Astrocyte of the spinal cord (primary cell): Measurements from ENCODE around the gene FBL.

Experiments
- DNase-seq: peaks from one replicate; pipeline ENCODE4 v3.0.0; 2011; ENCODE audit warnings: low read depth, low spot score
- H3K4me3 ChIP-seq: 2 replicates; pipeline ENCODE4 v1.5.1; 2011; ENCODE audit warnings: low read depth, mild to moderate bottlenecking, low read length, moderate library complexity
- in situ Hi-C: cut with HindIII; loops from 2 replicates; pipeline ENCODE4 v1.10.0; 2017; ENCODE audit warnings: low sequenced_read_pairs
- TF ChIP-seq, protein P1 (sequence below): IDR thresholded peaks from 2 replicates; pipeline ENCODE4 v1.5.1; 2012; ENCODE audit warnings: low read depth, mild to moderate bottlenecking, low read length, inconsistent platforms

The FBL gene

DNA sequence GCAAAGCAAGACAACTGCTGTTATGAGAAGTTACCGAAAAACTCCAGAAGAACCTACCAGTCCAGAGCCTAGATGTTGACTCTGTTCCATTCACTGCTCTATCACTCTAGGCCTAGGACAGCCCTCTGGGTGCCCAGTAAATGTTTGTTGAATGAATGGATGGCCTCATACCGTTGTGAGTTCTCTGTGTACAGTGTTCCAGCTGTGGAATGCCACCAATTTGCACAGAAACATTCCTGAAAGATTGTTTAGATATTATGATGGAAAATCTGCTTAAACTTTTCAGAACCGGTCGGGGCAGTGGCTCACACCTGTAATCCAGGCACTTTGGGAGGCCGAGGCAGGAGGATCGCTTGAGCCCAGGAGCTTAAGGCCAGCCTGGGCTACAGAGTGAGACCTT, 1.3 kb upstream of the FBL start:
- TF ChIP-seq, protein P1, sequence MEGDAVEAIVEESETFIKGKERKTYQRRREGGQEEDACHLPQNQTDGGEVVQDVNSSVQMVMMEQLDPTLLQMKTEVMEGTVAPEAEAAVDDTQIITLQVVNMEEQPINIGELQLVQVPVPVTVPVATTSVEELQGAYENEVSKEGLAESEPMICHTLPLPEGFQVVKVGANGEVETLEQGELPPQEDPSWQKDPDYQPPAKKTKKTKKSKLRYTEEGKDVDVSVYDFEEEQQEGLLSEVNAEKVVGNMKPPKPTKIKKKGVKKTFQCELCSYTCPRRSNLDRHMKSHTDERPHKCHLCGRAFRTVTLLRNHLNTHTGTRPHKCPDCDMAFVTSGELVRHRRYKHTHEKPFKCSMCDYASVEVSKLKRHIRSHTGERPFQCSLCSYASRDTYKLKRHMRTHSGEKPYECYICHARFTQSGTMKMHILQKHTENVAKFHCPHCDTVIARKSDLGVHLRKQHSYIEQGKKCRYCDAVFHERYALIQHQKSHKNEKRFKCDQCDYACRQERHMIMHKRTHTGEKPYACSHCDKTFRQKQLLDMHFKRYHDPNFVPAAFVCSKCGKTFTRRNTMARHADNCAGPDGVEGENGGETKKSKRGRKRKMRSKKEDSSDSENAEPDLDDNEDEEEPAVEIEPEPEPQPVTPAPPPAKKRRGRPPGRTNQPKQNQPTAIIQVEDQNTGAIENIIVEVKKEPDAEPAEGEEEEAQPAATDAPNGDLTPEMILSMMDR: no peak
- in situ Hi-C loops: no loop called here
- DNase-seq: no peak
- H3K4me3 ChIP-seq: no peak overlapping the region

DNA sequence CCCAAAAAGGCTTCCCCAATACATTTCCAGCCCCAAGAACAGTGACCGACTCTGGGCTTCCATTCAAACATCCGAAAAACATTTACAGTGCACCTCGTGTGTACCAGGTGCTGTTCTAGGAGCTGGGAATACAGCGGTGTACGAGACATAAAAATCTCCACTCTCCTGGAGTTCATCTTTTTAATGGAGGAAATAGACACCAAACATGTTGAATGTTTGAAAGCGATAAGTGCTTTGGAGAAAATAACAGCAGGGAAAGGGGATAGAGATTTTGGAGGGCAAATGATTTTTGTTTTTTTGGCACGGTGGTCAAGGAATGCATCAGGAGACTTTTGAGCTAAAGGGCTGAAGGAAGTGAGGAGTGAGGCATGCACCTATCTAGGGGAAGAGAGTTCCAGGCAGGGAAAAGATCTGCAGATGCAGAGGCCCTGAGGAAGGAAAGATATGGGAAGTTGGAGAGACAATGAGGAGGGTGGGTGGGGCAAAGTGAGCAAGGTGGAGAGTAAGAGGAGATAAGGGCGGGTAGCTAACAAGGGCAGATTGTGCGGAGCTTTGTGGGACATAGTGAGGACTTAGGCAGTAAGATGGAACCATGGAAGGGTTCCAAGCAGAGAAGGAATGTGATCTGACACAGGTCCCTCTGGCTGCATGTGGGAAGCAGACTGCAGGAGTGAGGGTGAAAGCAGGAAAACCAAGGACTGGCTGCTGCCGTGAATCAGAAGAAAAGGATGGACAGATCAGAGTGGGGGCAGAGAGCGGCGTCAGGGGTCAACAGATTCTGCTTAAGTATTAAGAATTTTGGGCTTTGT, 703 bp upstream of the FBL start:
- H3K4me3 ChIP-seq: peak overlapping the region; percentile 83
- in situ Hi-C loops: no loop called here
- no peak for DNase-seq
- TF ChIP-seq, protein P1: no peak

DNA sequence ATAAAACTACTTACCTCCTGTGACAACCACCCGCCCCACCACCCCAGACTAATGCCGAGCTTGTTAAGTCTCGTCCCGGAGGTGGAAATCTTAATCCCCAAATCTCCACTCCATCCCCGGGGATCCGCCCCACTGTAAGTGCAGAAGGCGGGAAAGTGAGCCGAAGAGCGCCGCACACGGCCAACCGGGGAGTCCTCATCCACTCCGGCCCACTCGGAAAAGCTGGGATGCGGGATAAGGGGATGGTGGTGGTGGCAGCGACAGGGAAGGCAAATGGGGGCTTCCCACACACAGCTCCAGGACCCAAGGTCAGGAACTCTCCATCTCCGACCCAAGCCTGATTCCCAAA, 621 bp downstream of the FBL start:
- in situ Hi-C loops: no loop called here

DNA sequence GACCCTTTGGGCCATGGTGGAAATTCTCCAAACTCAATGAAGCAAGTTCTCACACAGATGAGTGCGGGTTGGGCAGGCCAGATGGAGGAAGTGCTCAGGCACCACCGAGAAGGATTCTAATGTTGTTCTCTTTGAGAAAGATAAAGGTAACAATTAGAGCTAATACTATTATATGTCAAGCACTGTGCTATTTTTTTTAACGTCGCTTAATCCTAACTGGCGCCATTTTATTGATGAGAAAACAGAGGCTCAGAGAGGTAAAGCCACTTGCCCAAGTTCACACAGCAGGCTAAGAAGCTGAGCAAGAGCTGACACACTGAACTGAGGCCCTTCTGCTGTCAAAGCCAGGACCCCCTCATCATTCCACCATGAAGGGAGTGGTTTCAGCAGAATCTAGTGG, 1.0 kb downstream of the FBL start:
- TF ChIP-seq, protein P1: no peak
- DNase-seq: no peak
- in situ Hi-C loops: no loop called here

More for the DNA sequence above, 621 bp downstream of the FBL start:
- peak overlapping the region; percentile 83 for H3K4me3 ChIP-seq
- TF ChIP-seq, protein P1: peak; percentile 31
- DNase-seq: peak; percentile 20

DNA sequence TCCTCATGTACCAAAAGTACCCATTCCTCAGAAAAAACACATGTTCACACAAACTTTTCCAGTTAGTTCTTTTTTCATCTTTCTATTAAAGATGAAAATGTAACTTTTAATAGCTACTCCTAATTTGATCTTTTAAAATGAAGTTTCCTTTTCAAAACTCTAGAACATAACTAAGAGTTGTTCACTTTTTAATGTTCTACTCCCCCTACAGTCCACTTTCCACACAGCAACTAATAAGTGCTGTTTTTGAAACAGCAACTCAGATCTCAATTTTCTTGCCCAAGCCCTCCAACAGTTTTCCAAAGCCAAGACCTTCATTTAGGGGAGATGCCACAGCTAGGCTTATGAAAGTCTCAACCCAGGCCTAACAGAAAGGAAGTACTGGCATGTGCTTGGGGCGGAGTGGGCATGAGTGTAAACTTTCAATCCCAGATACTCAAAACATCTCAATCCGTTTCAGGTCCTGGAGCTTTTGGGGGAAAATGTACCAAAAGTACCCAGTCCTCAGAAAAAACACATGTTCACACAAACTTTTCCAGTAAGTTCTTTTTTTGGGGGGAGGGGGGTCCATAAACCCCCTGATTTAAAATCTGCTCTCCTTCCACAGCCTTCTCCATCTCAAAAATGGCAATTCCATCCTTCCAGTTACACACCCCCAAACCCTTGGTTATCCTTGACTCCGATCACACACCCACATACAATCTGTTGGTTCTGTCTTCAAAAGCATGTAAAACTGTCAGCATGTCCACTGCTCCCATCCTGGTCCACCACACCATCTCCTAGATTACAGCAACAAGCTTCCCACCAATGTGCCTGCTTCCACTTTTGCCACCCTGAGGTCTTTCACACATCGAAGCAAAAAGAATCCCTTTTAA, 2.0 kb downstream of the FBL start:
- DNase-seq: peak; percentile 61
- TF ChIP-seq, protein P1: peak; percentile 72
- H3K4me3 ChIP-seq: no peak overlapping the region
- in situ Hi-C loops: no loop called here

More for the DNA sequence above, 1.0 kb downstream of the FBL start:
- peak overlapping the region; percentile 83 for H3K4me3 ChIP-seq

DNA sequence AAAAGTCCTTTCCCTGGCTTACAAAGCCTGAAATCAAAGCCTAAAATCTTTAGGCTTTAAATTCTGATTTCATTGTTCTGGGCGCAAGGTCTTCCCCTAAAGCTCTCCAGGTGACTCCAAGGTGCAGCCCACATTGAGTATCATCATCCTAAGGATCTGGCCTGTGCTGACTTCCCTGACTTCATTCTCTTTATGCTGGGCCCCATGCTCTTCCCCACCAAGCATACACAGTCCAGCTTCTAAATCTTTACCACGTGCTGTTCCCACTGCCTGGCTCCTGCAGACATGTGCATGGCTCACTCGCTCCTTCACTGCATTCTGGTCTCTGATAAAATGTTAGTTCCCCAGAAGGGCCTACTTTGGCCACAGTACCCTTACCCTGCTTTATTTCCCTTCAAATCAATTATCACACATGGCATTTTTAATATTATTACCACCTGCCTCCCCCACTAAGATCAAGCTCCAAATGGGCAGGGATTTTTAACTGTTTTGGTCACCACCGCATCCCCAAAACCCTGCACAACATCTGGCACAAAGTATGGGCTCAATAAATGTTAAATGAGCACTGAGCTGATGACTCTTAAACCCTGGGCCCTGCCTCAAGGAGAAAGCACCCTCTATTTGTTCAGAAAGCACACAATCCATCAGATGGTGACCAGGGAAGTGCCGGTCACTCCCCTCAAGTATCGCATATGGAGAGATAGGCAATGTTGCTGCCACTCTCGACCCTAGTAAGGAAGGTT, 3.3 kb downstream of the FBL start:
- in situ Hi-C loops: no loop called here
- TF ChIP-seq, protein P1: no peak
- H3K4me3 ChIP-seq: no peak overlapping the region
- DNase-seq: no peak
